Panc1 (cell line): ENCODE data around the gene MTA2.

Source experiments
- POLR2AphosphoS5 ChIP-seq: IDR thresholded peaks from 2 replicates; pipeline ENCODE4 v1.6.1; 2012; ENCODE audit warnings: mild to moderate bottlenecking, low read depth, low read length, moderate library complexity
- SIN3A ChIP-seq: IDR thresholded peaks from 2 replicates; pipeline ENCODE4 v1.6.1; 2012; ENCODE audit warnings: low read depth, mild to moderate bottlenecking, low read length, moderate library complexity, borderline replicate concordance; ENCODE audit not compliant: insufficient read depth
- TCF7L2 ChIP-seq: IDR thresholded peaks from 2 replicates; pipeline ENCODE4 v1.6.1; 2011; ENCODE audit warnings: mild to moderate bottlenecking, low read depth, low read length, inconsistent platforms
- TF ChIP-seq, protein P1 (sequence below): fragments of 450-650 bp; IDR thresholded peaks from 2 replicates; pipeline ENCODE4 v1.5.1; 2017; ENCODE audit warnings: mild to moderate bottlenecking
- TF ChIP-seq, protein P2 (sequence below), 2 experiments: IDR thresholded peaks; 2 replicates each; pipeline ENCODE4 v1.6.1; 2011 to 2012; ENCODE audit warnings: low read depth in 2 of 2, control low read depth in 1 of 2, low read length in 1 of 2, mild to moderate bottlenecking in 1 of 2, moderate library complexity in 1 of 2; ENCODE audit not compliant: insufficient read depth in 1 of 2

DNA sequence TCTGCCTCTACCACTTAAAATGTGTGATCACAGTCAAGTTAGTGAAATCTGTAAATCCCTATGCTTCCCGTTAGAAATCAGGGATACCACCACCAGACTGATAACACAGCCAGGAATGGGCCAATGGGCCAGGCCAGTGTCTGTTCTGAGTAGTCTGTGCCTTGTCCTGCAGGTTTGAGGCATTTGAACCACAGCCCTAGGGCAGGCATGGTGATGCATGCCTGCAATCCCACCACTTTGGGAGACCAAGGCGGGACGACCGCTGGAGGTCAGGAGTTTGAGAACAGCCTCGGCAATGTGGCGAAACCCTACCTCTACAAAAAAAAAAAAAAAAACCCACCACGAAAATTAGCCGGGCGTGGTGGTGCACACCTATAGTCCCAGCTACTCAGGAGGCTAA is 43.0 kb downstream of the MTA2 start:
- TF ChIP-seq, protein P1, sequence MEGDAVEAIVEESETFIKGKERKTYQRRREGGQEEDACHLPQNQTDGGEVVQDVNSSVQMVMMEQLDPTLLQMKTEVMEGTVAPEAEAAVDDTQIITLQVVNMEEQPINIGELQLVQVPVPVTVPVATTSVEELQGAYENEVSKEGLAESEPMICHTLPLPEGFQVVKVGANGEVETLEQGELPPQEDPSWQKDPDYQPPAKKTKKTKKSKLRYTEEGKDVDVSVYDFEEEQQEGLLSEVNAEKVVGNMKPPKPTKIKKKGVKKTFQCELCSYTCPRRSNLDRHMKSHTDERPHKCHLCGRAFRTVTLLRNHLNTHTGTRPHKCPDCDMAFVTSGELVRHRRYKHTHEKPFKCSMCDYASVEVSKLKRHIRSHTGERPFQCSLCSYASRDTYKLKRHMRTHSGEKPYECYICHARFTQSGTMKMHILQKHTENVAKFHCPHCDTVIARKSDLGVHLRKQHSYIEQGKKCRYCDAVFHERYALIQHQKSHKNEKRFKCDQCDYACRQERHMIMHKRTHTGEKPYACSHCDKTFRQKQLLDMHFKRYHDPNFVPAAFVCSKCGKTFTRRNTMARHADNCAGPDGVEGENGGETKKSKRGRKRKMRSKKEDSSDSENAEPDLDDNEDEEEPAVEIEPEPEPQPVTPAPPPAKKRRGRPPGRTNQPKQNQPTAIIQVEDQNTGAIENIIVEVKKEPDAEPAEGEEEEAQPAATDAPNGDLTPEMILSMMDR = no peak
- TF ChIP-seq, protein P2, sequence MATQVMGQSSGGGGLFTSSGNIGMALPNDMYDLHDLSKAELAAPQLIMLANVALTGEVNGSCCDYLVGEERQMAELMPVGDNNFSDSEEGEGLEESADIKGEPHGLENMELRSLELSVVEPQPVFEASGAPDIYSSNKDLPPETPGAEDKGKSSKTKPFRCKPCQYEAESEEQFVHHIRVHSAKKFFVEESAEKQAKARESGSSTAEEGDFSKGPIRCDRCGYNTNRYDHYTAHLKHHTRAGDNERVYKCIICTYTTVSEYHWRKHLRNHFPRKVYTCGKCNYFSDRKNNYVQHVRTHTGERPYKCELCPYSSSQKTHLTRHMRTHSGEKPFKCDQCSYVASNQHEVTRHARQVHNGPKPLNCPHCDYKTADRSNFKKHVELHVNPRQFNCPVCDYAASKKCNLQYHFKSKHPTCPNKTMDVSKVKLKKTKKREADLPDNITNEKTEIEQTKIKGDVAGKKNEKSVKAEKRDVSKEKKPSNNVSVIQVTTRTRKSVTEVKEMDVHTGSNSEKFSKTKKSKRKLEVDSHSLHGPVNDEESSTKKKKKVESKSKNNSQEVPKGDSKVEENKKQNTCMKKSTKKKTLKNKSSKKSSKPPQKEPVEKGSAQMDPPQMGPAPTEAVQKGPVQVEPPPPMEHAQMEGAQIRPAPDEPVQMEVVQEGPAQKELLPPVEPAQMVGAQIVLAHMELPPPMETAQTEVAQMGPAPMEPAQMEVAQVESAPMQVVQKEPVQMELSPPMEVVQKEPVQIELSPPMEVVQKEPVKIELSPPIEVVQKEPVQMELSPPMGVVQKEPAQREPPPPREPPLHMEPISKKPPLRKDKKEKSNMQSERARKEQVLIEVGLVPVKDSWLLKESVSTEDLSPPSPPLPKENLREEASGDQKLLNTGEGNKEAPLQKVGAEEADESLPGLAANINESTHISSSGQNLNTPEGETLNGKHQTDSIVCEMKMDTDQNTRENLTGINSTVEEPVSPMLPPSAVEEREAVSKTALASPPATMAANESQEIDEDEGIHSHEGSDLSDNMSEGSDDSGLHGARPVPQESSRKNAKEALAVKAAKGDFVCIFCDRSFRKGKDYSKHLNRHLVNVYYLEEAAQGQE (IDR thresholded peaks at IDR 0.05; ENCODE audit: insufficient read depth in 1 of 2, low read depth in 2 of 2, low read length in 1 of 2) = no peak
- TF ChIP-seq SIN3A = no peak
- TF ChIP-seq POLR2AphosphoS5 = no peak
- TF ChIP-seq TCF7L2 = no peak
